Activated T-cell treated with anti-CD3 and anti-CD28 coated beads, Interleukin-2, amount 50 U/mL, for 4 hours (primary cell): ENCODE data around the gene HLA-DRB1. TPM values are rescaled to one million over a fixed set of nuclear protein-coding genes. Genes with fewer than 3 reads are reported as not detected.
"Not testable (repeated sequence)": the region's sequence is repeated elsewhere in the genome, so short reads cannot be mapped to it uniquely, and the experiment has no call there.

Experiments
- ATAC-seq, 2 donors: fragments of 200-7000 bp; cut with Tn5 transposase; one replicate each; pipeline ENCODE4 v1.10.0; 2021
- DNase-seq: peaks from one replicate; pipeline ENCODE4 v3.0.0-alpha.2; 2020
- H3K27me3 Mint-ChIP-seq: one replicate; pipeline ENCODE4 v1.8.0; 2021; ENCODE audit warnings: low read depth, mixed read lengths
- H3K36me3 Mint-ChIP-seq: one replicate; pipeline ENCODE4 v1.8.0; 2022; ENCODE audit warnings: mixed read lengths; ENCODE audit not compliant: insufficient read depth
- H3K4me1 Mint-ChIP-seq: one replicate; pipeline ENCODE4 v1.8.0; 2021; ENCODE audit warnings: low read depth, mixed read lengths
- H3K4me3 Mint-ChIP-seq: one replicate; pipeline ENCODE4 v1.8.0; 2021; ENCODE audit warnings: mild to moderate bottlenecking, moderate library complexity, mixed read lengths
- H3K9me3 Mint-ChIP-seq: one replicate; pipeline ENCODE4 v1.8.0; 2021; ENCODE audit warnings: mixed read lengths
- total RNA-seq, 3 donors: library from RNA; stranded (reverse); gene quantifications; one replicate each; pipeline ENCODE4 v1.2.1, GENCODE V29; 2021

HLA-DRB1 gene
- total RNA-seq: 10 to 100 TPM in 2 of 3 donors, 1 to 10 TPM in 1; 6.4 to 15.0 (median 11.3) TPM

- DNase-seq (no peak), ATAC-seq (peak; percentile 98 to 99)
- Mint-ChIP-seq H3K27me3 (peaks cover 5% of the 10 kb centered on the region), H3K4me1 (peaks cover 24% of the 10 kb centered on the region), H3K9me3 (no peaks in the 10 kb centered on the region), H3K36me3 (no peaks in the 10 kb centered on the region), H3K4me3 (peak within 1 kb of the TSS; percentile 68)
Observed at GRCh38 chr6:32589596-32590449, at the start of gene HLA-DRB1. TSS of gene HLA-DRB1 (minus strand) at chr6:32589848. CDS start at chr6:32589742, 106 bp downstream.

GRCh38 chr6:32638532-32639219, 49.0 kb upstream of the HLA-DRB1 start:
- Mint-ChIP-seq H3K4me1 (peaks cover 26% of the 10 kb centered on the region), H3K9me3 (no peaks in the 10 kb centered on the region), H3K27me3 (no peaks in the 10 kb centered on the region), H3K4me3 (peak overlapping the region; percentile 69), H3K36me3 (no peaks in the 10 kb centered on the region)
- no peak for DNase-seq
- ATAC-seq: no peak

GRCh38 chr6:32637883-32638282, 48.2 kb upstream of the HLA-DRB1 start:
- Mint-ChIP-seq H3K9me3 (no peaks in the 10 kb centered on the region), H3K36me3 (no peaks in the 10 kb centered on the region), H3K4me1 (peaks cover 24% of the 10 kb centered on the region), H3K27me3 (no peaks in the 10 kb centered on the region), H3K4me3 (peak overlapping the region; percentile 77)
- ATAC-seq: no peak
- no peak for DNase-seq

- no peak for DNase-seq
- no peaks in the 10 kb centered on the region for H3K27me3 Mint-ChIP-seq
- no peaks in the 10 kb centered on the region for H3K36me3 Mint-ChIP-seq
- ATAC-seq: peak; percentile 43 to 67
- H3K9me3 Mint-ChIP-seq: no peaks in the 10 kb centered on the region
- peak within 1 kb of the TSS; percentile 77 for H3K4me3 Mint-ChIP-seq
- H3K4me1 Mint-ChIP-seq: peaks cover 25% of the 10 kb centered on the region
Observed at GRCh38 chr6:32637219-32637880, 47.7 kb upstream of the HLA-DRB1 start, which contains the start of gene HLA-DQA1. TSS of gene HLA-DQA1 (plus strand) at chr6:32637406. CDS start at chr6:32637459, 53 bp downstream.

- H3K9me3 Mint-ChIP-seq: no peaks in the 10 kb centered on the region
- no peak for ATAC-seq
- no peak for DNase-seq
- H3K36me3 Mint-ChIP-seq: no peaks in the 10 kb centered on the region
- H3K4me3 Mint-ChIP-seq: no peak overlapping the region
- no peaks in the 10 kb centered on the region for H3K27me3 Mint-ChIP-seq
- H3K4me1 Mint-ChIP-seq: peaks cover 13% of the 10 kb centered on the region
Observed at GRCh38 chr6:32635526-32636123, 46.0 kb upstream of the HLA-DRB1 start.

- not testable (repeated sequence) for DNase-seq, ATAC-seq, H3K4me3 Mint-ChIP-seq, H3K36me3 Mint-ChIP-seq, H3K9me3 Mint-ChIP-seq, H3K27me3 Mint-ChIP-seq
- H3K4me1 Mint-ChIP-seq: peaks cover 38% of the 10 kb centered on the region
Observed at GRCh38 chr6:32629793-32630192, 40.1 kb upstream of the HLA-DRB1 start.

- H3K36me3 Mint-ChIP-seq: no peaks in the 10 kb centered on the region
Observed at GRCh38 chr6:32627831-32628230, 38.2 kb upstream of the HLA-DRB1 start.

GRCh38 chr6:32627249-32627648, 37.6 kb upstream of the HLA-DRB1 start:
- Mint-ChIP-seq H3K27me3 (no peaks in the 10 kb centered on the region), H3K36me3 (no peaks in the 10 kb centered on the region), H3K4me3 (no peak overlapping the region), H3K4me1 (peaks cover 46% of the 10 kb centered on the region), H3K9me3 (no peaks in the 10 kb centered on the region)
- ATAC-seq: no peak
- DNase-seq: no peak

More at GRCh38 chr6:32627831-32628230, 38.2 kb upstream of the HLA-DRB1 start:
- peaks cover 46% of the 10 kb centered on the region for H3K4me1 Mint-ChIP-seq
- H3K9me3 Mint-ChIP-seq: no peaks in the 10 kb centered on the region
- ATAC-seq (no peak), DNase-seq (no peak)
- no peaks in the 10 kb centered on the region for H3K27me3 Mint-ChIP-seq
- H3K4me3 Mint-ChIP-seq: no peak overlapping the region

- peaks cover 50% of the 10 kb centered on the region for H3K4me1 Mint-ChIP-seq
- H3K4me3 Mint-ChIP-seq: no peak overlapping the region
- H3K9me3 Mint-ChIP-seq: no peaks in the 10 kb centered on the region
- no peaks in the 10 kb centered on the region for H3K36me3 Mint-ChIP-seq
- no peaks in the 10 kb centered on the region for H3K27me3 Mint-ChIP-seq
- no peak for ATAC-seq
- no peak for DNase-seq
Observed at GRCh38 chr6:32625137-32625536, 35.5 kb upstream of the HLA-DRB1 start.

GRCh38 chr6:32624565-32624964, 34.9 kb upstream of the HLA-DRB1 start:
- Mint-ChIP-seq H3K27me3 (no peaks in the 10 kb centered on the region), H3K4me3 (no peak overlapping the region), H3K4me1 (peaks cover 50% of the 10 kb centered on the region), H3K9me3 (no peaks in the 10 kb centered on the region), H3K36me3 (no peaks in the 10 kb centered on the region)
- DNase-seq (no peak), ATAC-seq (no peak)

GRCh38 chr6:32623693-32624092, 34.0 kb upstream of the HLA-DRB1 start:
- Mint-ChIP-seq H3K9me3 (no peaks in the 10 kb centered on the region), H3K4me1 (peaks cover 50% of the 10 kb centered on the region), H3K36me3 (no peaks in the 10 kb centered on the region), H3K4me3 (no peak overlapping the region), H3K27me3 (no peaks in the 10 kb centered on the region)
- ATAC-seq: no peak
- no peak for DNase-seq

GRCh38 chr6:32622545-32623401, 33.1 kb upstream of the HLA-DRB1 start:
- peak; percentile 84 to 90 for ATAC-seq
- peak overlapping the region; percentile 72 for H3K4me3 Mint-ChIP-seq
- no peaks in the 10 kb centered on the region for H3K9me3 Mint-ChIP-seq
- H3K27me3 Mint-ChIP-seq: no peaks in the 10 kb centered on the region
- peaks cover 43% of the 10 kb centered on the region for H3K4me1 Mint-ChIP-seq
- H3K36me3 Mint-ChIP-seq: no peaks in the 10 kb centered on the region
- peak; percentile 46 for DNase-seq

- ATAC-seq: no peak
- H3K36me3 Mint-ChIP-seq: no peaks in the 10 kb centered on the region
- no peaks in the 10 kb centered on the region for H3K9me3 Mint-ChIP-seq
- no peak overlapping the region for H3K4me3 Mint-ChIP-seq
- no peaks in the 10 kb centered on the region for H3K27me3 Mint-ChIP-seq
- peaks cover 38% of the 10 kb centered on the region for H3K4me1 Mint-ChIP-seq
- DNase-seq: no peak
Observed at GRCh38 chr6:32621372-32621771, 31.7 kb upstream of the HLA-DRB1 start.
